Epithelial cell of esophagus (primary cell): Measurements from ENCODE around the gene ELOA.
"Not testable (repeated sequence)": the region's sequence is repeated elsewhere in the genome, so short reads cannot be mapped to it uniquely, and the experiment has no call there.

Experiments used
- DNase-seq: peaks from one replicate; pipeline ENCODE4 v3.0.0; 2010; ENCODE audit warnings: low read depth
- H3K4me3 ChIP-seq: 2 replicates; pipeline ENCODE4 v1.5.1; 2011; ENCODE audit warnings: mild to moderate bottlenecking, low read length, control low read depth
- CTCF ChIP-seq: IDR thresholded peaks from 2 replicates; pipeline ENCODE4 v1.5.1; 2011; ENCODE audit warnings: low read depth, mild to moderate bottlenecking, low read length, control low read depth, inconsistent platforms; ENCODE audit not compliant: insufficient read depth; ENCODE audit errors: missing control alignments

Gene ELOA

GRCh38 chr1:23798662-23799142 is 55.4 kb downstream of the ELOA start:
- H3K4me3 ChIP-seq: no peak overlapping the region
- DNase-seq: no peak

GRCh38 chr1:23799255-23799569 is 55.9 kb downstream of the ELOA start:
- peak overlapping the region; percentile 75 for H3K4me3 ChIP-seq
- TF ChIP-seq CTCF: no peak
- no peak for DNase-seq

More at GRCh38 chr1:23798662-23799142, 55.4 kb downstream of the ELOA start:
- TF ChIP-seq CTCF: no peak

GRCh38 chr1:23799570-23800399 is 56.5 kb downstream of the ELOA start:
- peak; percentile 90 for DNase-seq
- H3K4me3 ChIP-seq: peak overlapping the region; percentile 75
- TF ChIP-seq CTCF: no peak

GRCh38 chr1:23800400-23801337 is 57.4 kb downstream of the ELOA start, which contains the start of gene GALE:
GALE (minus strand) TSS chr1:23800754; CDS start chr1:23799007, 1,747 bp downstream.
- peak within 1 kb of the TSS; percentile 75 for H3K4me3 ChIP-seq
- no peak for TF ChIP-seq CTCF
- DNase-seq: peak; percentile 97

GRCh38 chr1:23801338-23801748 is 58.1 kb downstream of the ELOA start:
- no peak for TF ChIP-seq CTCF
- peak overlapping the region; percentile 75 for H3K4me3 ChIP-seq
- DNase-seq: peak; percentile 51

GRCh38 chr1:23801876-23802275 is 58.6 kb downstream of the ELOA start:
- no peak for DNase-seq
- no peak overlapping the region for H3K4me3 ChIP-seq
- no peak for TF ChIP-seq CTCF

DNA sequence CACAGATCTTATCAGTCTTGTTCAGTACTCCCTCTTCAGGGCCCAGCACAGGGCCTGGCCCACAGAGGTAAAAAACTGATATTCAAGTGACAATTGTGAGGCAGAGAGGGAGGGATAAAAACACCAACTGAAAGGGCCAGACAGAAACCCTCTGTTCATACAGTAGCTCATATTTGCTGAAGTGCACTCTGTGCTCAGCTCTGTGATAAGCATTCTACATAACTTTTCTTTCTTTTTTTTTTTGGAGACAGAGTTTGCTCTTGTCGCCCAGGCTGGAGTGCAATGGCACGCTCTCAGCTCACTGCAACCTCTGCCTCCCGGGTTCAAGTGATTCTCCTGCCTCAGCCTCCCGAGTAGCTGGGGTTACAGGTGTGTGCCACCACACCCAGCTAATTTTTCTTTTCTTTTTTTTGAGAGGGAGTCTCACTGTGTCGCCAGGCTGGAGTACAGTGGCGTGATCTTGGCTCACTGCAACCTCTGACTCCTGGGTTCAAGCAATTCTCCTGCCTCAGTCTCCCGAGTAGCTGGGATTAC is 59.6 kb downstream of the ELOA start:
- DNase-seq, H3K4me3 ChIP-seq: not testable (repeated sequence)
